ENCODE results near the gene SEMA6B.
A peak's percentile ranks its signal among the peaks of the same experiment; 100 is the strongest.

SEMA6B gene

DNA sequence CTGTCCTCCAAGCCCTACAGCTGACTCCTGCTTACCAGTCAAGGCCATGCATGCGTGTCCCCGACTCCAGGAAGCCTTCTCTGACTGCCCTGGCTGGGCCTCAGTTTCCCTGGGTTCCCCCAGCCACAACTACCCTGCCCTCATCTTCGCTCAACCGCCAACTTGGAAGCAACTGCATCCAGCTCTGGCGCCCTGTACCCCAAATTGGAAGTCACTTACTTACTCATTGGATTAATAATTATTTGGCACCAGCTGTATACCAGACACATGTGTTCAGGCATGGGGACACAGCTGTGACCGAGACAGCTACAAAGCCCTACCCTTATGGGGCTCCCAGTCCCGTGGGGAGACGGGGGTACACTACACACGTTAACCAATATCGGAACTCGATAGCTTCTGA is 10.9 kb upstream of the SEMA6B start:
- DNase-seq: no peak

DNA sequence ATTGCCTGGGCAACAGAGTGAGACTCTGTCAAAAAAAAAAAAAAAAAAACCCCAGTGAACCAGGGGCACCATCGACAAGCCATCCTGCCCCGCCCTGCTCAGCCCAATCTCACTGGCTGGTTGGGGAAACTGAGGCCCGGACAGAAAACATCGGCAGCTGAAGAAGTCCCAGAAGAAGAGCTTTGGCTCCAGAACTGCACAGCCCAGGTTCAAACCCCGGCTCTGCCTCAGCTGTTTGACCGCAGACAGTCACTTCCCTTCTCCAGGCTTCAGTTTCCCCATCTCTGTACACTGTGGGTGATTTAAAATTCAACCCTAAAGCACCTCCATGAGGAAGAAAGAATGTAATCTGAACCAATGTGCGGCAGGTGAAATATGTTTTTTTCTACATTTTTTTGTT is 9.4 kb upstream of the SEMA6B start:
- peak; percentile 82 to 84 for DNase-seq

DNA sequence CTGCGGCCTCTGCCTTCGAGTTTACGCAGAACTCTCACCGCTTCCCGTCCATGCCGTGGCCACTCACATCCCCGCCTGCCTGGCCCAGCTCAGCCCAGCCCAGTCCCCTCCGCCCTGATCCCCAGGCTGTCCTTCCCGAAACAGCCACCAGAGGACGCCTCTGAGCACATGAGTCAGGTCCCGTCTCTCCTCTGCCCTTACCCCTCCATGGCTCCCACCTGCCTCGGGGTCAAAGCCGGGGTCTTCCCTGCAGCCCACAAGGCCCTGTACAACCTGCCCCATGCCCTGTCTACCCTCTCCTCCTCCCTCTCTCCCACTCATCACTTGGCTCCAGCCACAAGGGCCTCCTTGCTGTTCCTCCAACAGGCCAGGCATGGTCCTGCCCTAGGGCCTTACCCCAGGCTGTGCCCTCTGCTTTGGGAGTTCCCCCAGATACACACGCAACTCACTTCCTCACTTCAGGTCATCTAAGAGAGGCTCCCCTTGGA is 8.1 kb upstream of the SEMA6B start:
- DNase-seq: peak; percentile 17 to 19

DNA sequence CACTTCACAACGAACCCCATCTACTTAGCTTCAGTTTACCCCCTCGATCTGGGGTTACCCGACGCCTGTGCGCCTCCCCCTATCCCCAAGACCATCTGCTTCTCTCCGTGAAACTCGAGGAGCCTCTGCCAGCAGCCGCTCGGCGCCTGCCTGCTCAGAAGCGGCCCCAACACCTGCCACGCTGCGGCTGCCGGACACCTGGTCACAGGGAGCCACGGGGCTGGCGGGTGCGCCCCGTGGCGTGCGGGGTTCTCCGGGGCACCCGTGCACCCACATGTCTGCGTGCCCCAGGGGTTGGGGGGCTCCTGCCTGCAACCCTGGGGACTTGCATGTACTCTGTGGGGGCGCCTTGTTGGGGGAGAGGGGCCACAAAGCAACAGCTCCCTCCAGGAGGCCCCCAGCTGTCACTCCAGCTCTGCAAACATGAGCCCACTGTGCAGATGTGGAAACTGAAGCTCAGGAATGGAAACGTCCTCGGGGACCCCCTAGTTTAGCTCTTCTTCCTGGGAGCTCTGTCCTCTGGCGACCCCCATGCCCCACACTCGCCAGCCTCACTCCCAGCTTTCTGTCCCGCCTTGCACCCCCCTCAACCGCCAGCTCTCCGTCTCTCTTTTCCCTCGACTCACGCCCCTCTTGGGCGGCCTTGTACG is 7.0 kb upstream of the SEMA6B start:
- no peak for DNase-seq

DNA sequence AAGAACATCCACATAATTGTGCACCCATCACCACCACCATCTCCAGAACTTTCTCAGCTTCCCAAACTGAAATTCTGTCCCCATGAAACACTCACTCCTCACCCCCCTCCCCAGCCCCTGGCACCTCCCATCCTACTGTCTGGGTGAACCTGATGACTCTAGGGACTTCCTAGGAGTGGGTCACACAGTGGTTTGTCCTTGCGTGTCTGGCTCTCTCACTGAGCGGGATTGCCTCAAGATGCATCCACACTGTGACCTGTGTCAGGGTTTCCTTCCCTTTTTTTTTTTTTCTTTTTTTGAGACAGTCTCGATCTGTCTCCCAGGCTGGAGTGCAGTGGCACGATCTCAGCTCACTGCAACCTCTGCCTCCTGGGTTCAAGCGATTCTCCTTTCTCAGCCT is 4.1 kb upstream of the SEMA6B start:
- peak in 1 of 2 experiments; percentile 48 for DNase-seq

DNA sequence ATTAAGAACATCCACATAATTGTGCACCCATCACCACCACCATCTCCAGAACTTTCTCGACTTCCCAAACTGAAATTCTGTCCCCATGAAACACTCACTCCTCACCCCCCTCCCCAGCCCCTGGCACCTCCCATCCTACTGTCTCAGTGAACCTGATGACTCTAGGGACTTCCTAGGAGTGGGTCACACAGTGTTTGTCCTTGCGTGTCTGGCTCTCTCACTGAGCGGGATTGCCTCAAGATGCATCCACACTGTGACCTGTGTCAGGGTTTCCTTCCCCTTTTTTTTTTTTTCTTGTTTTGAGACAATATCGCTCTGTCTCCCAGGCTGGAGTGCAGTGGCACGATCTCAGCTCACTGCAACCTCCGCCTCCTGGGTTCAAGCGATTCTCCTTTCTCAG is 2.6 kb upstream of the SEMA6B start:
- peak; percentile 21 to 24 for DNase-seq

DNA sequence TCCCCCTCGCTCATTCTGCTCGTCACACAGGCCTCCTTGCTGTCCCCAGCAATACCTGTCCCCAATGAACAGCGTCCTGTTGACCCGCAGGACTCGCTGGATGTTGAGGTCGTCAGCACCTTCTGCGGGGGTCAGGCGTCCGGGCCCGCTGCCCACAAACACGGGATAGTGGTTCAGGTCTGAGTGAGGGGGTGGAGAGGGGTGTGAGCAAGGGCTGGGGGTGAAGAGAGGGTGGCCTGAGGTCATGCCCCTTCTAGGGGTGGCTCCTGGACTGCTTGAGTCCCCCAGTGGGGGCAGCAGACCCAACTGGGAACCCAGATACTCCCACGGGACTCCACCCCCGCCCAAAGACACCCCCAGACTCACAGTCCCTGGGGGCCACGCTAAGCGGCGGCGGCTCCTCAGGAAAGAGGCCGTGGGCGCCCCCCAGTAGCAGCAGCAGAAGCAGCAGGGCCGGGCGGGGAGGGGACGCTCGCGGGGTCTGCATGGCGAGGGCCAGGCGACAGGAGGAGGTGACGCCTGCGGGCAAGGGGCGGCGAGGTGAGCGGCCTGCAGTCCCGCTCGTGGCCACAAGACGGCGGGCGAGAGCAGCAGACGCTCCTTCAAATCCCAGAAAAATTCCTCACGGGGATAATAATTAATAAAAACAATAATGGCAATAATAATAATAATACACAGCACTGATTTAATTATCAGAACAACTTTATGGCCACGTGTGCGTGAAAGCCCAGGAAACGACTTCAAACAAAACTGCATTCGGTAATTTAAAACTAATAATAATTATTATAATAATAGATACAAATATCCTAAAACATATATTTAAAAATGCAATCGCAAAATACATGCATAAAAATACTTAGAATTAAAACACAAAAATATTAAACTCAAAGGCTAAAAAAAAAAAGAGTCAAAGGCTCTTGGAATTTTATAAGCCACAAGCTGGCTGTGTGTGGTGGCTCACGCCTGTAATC is 1.2 kb downstream of the SEMA6B start:
- peak in 1 of 2 experiments; percentile 17 for DNase-seq

DNA sequence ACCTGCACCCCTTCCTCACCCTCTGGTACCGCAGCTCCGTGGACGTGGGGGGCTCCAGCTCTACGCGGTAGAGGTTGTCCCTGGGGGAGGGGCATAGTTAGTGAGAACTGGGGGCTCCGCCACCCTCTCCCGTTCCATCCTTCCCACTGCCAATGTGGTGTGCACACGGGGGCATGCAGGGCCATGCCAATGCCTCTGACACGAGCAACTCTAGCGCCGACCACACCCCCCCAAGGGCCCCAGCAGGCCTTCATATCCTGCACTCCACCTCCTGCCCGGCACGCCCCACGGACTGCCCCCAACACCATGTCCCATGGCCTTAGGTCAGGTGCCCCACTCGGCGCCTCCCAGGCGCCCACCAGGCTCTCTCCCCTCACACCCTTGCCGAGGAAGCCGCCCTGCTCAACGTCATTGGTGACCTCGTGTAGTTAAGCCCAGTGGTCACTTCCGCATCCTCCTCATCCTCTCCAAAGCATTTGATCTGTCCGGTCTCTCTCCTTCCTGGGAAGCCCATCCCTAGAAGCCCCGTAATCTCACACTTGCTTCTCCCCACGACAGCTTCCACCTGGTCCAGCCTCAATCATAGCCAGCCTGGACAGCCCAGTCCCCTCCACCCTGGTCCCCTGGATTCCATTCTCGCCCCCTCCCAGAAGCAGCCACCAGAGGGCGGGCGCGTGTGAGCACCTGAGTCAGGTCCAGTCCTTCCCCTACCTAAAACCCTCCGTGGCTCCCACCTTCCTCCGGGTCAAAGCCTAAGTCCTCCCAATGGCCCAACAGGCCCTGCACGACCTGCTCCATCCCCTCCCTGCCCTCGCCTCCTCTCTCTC is 2.1 kb downstream of the SEMA6B start:
- no peak for DNase-seq

DNA sequence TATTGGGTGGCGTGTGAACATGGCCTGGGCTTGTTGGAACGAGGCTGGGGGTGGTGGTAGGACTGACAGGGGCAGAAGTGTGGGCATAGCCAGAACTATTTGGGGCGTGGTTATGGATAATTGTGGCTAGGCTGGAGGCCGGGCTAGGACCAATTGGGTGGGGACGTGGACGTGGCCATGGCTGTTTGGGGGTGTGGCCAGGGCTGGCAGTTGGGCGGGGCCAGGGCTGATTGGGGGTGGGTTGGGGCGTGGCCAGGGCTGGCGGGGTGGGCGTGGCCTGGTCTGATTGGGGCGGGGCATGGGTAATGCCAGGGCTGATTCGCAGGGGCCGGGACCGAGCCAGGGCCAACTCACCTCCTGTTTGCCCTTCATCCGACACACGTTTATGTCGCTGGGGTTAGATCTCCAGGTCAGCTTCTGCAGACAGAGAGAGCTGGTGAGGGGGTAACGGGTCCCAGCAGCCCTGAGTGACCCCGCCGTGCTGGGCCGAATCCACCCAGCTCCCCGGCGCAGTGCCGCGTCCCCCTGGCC is 2.8 kb downstream of the SEMA6B start:
- DNase-seq: no peak

DNA sequence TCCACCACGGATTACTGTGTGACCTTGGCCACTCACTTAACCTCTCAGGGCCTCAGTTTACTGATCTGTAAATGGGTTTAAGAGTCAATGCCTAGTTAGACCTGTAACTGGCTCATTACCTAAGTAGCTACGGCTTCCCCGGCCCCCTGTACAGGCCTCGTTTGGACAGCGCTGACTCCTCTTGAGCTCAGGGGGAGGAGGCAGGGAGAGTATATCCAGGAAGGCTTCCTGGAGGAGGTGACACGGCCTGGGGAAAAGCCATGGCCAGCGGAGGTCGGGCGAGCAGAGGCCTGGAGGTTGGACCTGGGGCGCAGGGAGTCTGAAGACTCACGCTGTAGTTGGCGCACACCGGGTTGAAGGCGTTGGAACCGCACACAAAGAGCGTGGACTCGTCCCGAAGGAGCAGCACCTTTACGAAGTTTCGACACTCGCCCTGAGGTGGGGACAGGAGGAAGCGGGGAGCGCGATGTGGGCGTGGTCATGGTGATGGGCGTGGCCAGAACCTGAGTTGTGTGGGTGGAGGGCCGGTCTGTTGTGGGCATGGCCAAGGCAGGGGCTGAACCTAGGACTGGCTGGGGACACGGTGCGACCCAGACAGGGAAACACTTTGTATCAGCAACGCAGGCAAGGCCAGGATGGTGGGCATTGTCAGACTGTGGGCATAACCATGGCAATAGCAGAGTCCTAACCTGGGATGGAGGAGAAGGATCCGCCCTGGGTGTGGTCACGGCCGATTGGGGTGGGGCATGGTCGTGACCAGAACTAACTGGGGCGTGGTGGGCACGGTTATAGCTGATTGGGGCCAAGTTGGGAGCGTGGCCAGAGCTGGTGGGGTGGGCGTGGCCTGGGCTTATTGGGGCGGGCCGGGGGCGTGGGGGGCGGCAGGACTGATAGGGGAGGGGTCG is 3.6 kb downstream of the SEMA6B start:
- no peak for DNase-seq

DNA sequence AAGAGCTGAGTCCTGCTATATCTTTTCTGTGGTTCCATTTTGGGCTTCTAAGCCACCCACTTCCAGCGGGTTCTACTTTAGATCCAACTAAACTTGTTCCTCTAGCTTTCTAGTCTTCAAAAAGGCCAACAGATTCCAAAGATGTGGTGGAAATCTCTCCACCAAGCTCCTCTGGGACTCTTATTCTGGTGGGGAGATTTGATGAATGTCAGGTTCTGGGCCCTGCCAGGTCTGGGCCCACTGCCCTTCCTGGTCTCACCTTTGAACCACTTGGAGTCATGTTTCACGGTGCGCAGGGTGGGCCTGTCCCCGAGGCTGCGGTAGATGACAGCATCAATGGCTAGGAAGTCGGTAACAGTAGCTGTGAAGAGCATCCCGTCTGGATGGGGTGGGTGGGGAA is 4.8 kb downstream of the SEMA6B start:
- DNase-seq: no peak

DNA sequence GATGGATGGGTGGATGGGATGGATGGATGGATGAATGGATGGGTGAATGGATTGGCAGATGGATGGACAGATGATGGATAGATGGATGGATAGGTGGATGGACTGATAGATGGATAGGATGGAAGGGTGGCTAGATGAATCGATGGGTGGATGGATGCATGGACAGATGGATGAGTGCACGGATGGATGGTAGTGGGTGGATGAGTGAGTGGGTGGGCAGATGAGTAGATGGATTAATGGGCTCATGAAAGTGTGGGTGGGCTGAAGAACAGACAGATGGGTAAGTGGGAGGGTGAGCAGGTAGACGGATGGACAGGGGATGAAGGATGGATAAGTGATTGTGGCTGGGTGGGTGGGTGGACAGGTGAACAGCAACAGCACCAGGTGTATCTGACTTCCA is 5.7 kb downstream of the SEMA6B start:
- DNase-seq: no peak

DNA sequence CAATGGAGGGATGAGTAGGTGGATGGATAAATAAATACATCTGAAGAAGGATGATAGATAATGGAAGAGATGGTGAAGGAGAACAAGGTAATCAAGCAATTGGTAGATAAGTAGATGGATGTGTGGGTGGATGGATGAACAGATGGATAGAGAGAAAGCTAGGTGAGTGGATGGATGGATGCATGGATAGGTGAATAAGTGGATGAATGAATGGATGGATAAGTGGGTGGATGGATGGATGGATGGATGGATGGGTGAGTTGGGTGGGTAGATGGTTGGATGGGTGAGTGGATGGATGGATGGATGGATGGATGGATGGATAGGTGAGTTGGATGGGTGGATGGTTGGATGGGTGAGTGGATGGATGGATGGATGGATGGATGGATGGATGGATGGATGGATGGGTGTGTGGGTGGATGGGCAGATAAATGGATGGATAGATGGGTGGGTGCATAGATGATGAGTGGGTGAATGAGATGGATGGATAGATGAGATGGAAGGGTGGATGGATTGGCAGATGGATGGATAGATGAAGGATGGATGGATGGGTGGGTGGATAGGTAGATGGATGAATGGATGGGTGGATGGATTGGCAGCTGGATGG is 6.3 kb downstream of the SEMA6B start:
- DNase-seq: no peak

DNA sequence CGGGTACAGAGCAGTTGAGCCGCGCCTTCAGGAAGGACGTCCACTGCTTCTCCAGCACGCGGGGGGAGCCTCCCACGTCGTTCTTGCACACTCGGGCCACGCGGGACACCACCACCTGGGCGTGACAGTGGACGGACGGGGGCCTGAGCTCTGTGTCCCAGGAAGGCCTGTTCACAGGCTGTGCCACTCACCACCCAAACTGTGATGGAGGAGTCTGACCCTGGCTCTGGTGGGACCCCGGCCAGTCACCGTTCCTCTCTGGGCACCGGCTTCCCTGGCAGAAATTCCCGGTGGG is 7.0 kb downstream of the SEMA6B start:
- no peak for DNase-seq

DNA sequence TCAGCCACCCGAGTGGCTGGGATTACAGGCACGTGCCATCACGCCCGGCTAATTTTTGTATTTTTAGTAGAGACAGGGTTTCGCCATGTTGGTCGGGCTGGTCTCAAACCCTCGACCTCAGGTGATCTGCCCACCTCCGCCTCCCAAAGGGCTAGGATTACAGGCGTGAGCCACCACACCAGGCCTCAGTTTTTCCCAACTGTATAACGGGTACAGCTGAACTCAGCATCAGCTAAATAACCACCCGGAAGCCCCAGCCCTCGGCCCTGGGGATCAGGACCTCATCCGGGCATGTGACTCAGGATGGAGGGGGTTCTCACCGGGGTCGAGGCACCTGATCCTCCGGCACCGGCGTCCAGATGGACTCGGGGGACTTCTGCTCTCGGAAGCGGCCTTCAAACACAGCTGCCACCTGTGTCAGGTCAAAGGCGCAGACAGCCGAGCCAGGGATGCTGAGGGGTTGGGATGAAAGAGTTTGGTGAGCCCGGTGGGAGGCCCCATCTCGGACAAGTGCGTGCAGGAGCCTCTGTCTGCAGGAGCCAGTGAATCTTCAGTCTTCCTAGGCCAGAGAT is 8.9 kb downstream of the SEMA6B start:
- DNase-seq: no peak

DNA sequence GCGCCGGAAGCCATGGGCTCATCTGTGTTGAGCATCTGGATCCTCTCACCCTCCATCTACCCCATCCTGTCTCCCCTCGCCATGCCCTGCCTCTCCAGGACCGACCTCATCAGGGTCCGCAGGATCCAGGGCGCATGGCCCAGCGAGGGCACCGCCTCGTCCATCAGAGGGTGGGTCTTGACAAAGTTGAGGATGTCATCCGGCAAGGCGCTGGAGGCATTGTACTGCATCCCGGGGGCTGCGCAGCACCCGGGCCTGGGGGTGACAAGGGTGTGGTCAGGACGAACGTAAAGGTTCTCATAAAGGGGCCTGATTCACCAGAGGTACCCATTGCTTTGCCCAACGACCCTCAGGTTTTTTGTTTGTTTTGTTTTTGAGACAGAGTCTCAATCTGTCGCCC is 9.5 kb downstream of the SEMA6B start:
- DNase-seq: no peak

DNA sequence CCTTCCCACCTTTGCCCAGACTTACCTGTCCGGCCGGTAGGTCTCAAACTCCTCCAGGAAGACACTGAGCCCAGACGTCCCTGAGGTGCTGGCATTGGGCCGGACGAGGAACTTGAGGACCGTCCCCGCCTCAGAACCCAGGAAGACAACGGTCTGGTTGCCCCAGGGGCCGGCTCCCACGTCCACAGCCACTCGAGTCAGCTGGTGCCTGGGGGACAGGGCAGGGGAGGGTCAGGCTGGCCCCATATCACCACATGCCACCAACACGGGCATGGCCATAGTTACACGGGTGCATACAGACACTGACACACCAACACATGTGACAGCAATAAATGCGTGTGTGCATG is 11.3 kb downstream of the SEMA6B start:
- no peak for DNase-seq

DNA sequence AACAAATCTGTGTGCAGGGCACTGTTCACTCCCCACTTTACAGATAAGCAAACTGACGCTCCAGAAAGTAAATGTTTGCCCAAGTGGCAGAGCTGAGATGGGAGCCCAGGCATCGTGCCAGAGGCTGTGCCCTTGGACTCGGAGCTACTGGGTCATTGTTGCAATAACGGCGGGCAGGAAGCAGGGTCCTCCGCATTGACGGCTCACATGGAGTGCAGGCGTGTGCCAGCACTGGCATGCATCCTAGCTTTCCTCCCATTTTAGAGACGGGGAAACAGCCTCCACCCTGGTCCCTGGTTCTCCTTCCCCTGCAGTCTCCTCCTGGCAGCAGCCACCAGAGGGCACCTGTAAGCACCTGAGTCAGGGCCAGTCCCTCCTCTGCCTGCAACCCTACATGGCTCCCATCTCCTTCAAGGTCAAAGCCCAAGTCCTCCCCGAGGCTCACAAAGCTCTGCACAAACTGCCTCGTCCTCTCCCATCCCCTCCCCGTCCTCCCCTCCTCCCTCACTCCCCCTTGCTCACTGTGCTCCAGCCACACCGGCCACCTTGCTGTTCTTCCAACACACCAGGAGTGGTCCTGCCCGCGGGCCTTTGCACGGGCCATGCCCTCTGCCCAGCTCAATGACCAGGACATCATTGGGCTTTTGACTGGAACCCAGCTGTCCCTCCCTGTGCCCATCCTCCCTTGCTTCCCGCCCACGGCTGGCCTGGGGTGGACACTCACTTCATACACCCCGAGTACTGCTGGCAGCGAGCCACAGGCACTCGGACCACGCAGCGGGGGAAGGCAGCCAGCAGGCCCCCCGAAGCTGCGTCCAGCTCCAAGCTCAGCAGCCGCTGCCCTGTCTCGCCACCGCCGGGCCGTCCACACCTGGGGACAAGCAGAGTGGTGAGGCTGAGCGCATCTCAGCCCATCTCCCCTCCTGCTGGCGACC is 11.9 kb downstream of the SEMA6B start:
- no peak for DNase-seq

DNA sequence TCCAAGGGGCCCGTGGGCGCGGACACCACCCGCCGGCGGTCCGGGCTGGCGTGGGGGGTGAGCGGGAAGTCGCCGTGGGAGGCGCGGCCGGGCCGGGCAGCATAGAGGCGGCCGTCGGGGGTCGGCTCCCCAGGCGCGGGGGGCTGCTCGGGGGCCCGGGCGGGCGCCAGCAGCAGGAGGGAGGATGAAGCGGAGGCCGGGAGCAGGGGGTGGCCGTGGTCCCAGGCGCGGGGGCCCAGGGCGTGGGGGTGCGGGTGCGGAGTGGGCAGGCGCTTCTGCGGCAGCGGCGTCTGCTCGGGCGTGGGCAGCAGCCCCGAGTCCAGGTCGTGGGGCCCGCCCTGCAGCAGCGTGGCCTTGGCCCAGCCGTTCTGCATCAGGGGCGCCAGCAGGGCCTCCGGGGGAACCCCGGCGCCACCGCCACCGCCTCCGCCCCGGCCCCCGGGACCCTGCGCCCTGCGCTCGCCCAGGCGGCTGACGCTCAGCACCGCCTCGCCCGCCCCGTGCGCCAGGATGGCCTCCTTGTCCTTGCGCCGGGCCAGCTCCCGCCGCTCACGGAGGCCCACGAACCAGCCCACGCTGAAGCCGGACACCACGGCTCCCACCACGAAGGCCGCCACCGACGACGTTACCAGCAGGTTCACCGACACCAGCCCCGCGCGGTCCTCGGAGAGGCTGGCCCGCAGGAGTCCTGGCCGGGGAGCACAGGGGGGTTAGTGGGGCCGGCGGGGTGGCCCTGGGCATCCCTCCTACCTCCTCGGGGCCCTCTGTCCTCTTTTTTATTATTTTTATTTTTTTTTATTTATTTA is 15.4 kb downstream of the SEMA6B start:
- no peak for DNase-seq
